LHCN-M2 (cell line): ENCODE measurements around the gene OR2AT4. TPM values are rescaled to one million over a fixed set of nuclear protein-coding genes. Genes with fewer than 3 reads are reported as not detected.
"Not testable (repeated sequence)": the region's sequence is repeated elsewhere in the genome, so short reads cannot be mapped to it uniquely, and the experiment has no call there.

Experiments used
- DNase-seq: peaks from one replicate; pipeline ENCODE4 v3.0.0-alpha.2; 2012; ENCODE audit warnings: low read depth
- total RNA-seq: library from RNA; depleted of rRNA; stranded (reverse); fragments of >200 nt; gene quantifications from 2 replicates; pipeline ENCODE4 v1.2.3, GENCODE V29; 2014

The OR2AT4 gene
- total RNA-seq, 1 experiment from 2014 or later, result not detected

DNA sequence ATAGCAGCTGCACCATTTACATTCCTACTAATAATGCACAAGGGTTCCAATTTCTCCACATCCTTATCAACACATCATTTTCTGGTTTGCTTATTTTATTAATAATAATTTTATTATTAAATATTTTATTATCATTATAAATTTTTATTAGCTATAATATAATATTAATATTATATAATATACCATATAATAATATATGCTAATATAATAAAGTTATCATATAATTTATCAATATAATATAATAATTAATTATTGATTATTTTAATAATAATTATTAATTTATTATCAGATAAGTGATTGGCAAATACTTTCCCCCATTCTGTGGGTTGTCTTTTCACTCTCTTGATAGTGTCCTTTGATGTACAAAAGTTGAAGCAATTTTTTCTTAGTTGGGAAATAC lies 27.7 kb downstream of the OR2AT4 start:
- no peak for DNase-seq

GRCh38 chr11:75068559-75068958 lies 28.1 kb downstream of the OR2AT4 start:
- DNase-seq, result no peak

DNA sequence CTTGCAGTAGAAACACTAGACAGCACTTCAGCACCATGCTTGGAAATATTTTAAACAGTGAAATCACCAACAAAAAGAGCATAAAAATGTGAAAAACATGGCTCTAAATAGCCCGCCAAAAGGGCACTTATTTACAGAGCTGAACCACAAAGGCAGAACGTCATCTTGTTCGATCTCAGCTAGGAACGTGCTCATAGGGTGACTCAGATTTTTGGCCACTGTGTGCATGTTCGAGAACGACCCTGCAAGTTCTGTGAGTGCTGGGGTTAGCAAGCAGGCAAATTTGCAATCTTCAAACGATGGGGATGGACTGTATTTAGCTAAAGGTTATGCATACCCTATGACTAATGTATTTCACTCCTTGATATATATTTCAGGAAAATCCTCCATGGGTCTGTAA lies 30.6 kb downstream of the OR2AT4 start:
- DNase-seq, result peak; percentile 29

DNA sequence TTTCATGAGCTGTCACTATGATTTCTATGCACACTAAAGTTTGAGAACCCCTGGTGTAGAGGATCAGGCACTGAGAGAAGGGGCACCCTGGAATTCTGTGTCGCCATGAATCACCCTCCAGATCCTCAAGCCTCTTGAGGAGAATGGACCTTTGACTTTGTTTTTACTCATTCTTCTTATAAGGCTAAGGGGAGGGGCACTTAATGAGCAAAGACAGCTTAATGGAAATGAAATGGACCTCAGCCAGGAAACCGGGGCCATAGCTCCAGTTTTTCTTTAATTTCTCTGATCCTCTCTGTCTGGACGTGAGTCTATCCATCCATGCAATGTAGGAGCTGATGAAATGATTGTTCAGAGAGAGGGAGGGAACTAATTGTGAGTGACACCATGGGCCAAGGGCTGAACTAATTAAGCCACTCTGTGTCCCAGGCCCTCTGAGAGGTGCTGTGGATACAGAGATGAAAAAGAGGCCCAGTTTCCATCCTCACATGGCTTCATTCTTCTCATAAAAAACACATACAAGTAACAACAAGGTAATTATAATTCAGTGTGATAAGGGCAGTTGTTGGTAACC lies 32.8 kb downstream of the OR2AT4 start:
- peak; percentile 10 for DNase-seq

GRCh38 chr11:75059299-75059698 lies 37.4 kb downstream of the OR2AT4 start:
- no peak for DNase-seq

GRCh38 chr11:75056814-75057213 lies 39.9 kb downstream of the OR2AT4 start:
- no peak for DNase-seq

- no peak for DNase-seq
These were observed 41.2 kb downstream of the OR2AT4 start for GRCh38 chr11:75055511-75055910.

DNA sequence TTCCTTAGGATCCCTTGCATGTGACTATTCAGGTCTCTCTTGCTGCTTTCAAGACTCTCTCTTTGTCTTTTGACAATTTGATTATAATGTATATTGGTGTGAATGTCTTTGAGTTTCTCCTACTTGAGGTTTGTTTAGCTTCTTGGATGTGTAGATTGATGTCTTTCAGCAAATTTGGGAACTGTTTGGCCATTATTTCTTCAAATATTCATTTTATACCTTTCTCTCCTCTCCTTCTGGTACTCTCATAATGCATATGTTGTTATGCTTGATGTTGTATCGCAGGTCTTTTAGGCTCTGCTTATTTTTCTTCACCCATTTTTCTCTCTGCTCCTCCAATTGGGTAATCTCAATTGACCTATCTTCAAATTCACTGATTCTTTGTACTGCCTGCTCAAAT lies 44.2 kb downstream of the OR2AT4 start:
- no peak for DNase-seq

- no peak for DNase-seq
These were observed 45.6 kb downstream of the OR2AT4 start for GRCh38 chr11:75051043-75051442.

DNA sequence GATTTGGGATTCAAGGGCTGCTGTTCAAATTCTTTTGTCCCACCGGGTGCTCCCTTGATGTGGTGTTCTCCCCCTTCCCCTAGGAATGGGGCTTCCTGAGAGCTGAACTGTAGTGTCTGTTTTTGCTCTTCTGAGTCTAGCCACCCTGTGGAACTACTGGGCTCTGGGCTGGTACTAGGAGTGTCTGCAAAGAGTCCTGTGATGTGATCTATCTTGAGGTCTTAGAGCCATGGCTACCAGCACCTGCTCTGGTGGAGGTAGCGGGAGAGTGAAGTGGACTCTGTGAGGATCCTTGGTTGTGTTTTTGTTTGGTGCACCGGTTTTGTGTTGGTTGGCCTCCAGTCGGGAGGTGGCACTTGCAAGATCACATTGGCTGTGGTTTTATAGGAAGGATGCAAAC lies 46.2 kb downstream of the OR2AT4 start:
- no peak for DNase-seq

- not testable (repeated sequence) for DNase-seq
These were observed 47.0 kb downstream of the OR2AT4 start for GRCh38 chr11:75049501-75050266.

- DNase-seq, result no peak
These were observed 49.5 kb downstream of the OR2AT4 start for GRCh38 chr11:75047191-75047590.

DNA sequence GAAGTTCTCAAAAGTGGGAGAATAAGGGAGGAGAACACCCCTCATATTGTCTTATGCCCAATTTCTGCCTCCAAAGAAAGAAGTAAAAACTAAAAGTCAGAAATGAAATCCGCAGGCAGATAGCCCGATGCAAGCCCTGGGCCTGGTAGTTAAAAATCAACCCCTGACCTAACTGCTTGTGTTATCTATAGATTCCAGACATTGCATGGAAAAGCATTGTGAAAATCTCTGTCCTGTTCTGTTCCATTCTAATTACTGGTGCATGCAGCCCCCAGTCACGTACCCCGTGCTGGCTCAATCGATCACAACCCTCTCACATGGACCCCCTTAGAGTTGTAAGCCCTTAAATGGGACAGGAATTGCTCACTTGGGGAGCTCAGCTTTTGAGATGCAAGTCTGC lies 50.0 kb downstream of the OR2AT4 start:
- not testable (repeated sequence) for DNase-seq

DNA sequence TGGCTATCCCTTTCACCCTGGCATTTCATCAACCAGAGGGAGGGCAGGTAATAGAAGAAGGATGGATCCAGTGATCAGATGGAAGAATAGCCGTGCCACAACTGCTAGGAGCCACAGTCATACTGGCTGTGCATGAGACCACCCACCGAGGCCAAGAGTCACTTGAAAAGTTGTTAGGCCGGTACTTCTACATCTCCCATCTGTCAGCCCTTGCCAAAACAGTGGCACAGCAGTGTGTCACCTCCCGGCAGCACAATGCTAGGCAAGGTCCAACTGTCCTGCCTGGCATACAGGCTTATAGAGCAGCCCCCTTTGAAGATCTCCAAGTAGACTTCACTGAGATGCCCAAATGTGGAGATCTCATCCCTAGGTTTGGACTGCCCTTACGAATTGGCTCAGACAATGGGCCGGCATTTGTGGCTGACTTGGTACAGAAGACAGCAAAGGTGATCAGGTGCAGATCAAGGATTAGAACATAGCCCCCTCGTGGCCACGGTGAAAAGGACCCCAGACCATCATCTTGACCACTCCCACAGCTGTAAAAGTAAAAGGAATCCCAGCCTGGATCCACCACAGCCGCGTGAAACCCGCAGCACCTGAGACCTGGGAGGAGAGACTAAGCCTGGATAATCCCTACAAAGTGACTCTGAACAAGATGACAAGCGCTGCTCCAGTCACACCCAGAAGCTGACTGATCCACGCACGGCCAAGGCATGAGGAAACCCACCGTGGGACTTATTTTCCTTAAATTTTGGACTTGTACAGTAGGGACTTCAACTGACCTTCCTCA lies 52.1 kb downstream of the OR2AT4 start:
- not testable (repeated sequence) for DNase-seq

- DNase-seq, result not testable (repeated sequence)
These were observed 54.9 kb downstream of the OR2AT4 start for GRCh38 chr11:75041821-75042220.

DNA sequence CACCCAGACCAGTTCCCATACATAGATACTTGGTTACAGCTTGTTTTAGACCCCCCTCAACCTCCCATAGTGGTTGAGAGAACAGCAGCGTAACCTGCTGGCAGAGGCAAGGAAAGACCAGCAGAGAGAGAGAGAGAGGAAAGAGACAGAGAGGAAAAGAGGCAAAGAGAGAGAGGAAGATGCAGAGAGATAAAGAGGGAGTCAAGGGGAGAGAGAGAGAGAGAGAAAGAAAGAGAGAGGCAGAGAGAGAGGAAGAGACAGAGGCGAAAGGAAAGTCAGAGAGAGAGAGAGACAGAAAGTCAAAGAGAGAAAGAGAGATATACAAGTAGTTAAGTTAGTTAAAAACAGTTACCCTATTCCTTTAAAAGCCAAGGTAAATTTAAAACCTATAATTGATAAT lies 55.4 kb downstream of the OR2AT4 start:
- DNase-seq, result no peak

- no peak for DNase-seq
These were observed 56.4 kb downstream of the OR2AT4 start for GRCh38 chr11:75040167-75040770.

- DNase-seq, result peak; percentile 60
These were observed 60.6 kb downstream of the OR2AT4 start for GRCh38 chr11:75035911-75036565.

DNA sequence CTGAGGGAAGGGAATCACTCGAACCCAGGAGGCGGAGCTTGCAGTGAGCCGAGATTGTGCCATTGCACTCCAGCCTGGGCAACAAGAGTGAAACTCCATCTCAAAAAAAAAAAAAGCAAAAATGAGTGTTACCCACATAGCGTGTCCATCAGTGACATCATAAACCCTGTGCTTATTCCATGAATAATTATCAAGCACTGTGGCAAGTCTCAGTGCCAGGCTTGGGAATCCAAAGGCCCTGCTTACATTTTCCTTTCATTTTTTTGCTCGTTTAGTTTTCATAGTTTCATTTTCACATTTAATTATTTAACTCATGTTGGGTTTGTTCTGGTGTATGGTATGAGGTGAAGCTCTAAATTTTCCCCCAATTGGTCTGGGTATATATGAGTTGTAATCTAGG lies 61.4 kb downstream of the OR2AT4 start:
- DNase-seq, result no peak

- no peak for DNase-seq
These were observed 62.8 kb downstream of the OR2AT4 start for GRCh38 chr11:75033916-75034315.

GRCh38 chr11:75032550-75032935 lies 64.1 kb downstream of the OR2AT4 start:
- no peak for DNase-seq
